Endothelial cell of umbilical vein (primary cell): ENCODE data around the gene BABAM2. TPM values are rescaled to one million over a fixed set of nuclear protein-coding genes. Genes with fewer than 3 reads are reported as not detected.
A peak's percentile ranks its signal among the peaks of the same experiment; 100 is the strongest.

Experiments
- BruUV-seq: library from RNA; stranded (reverse); fragments of 400-500 nt; replicated peaks from 2 replicates; lab custom pipeline; 2021; lab: Mats Ljungman, UMichigan
- CTCF ChIA-PET: fragments of 300-600, 350-600 bp; sonication (Branson Sonifier 250); formaldehyde crosslinking; loops from one replicate; lab custom pipeline; 2021; ENCODE audit warnings: antibody characterized with exemption, inconsistent platforms; lab: Charles Lee
- POLR2A ChIA-PET: fragments of 300-600, 350-600 bp; sonication (Branson Sonifier 250); formaldehyde crosslinking; loops from one replicate; lab custom pipeline; 2021; ENCODE audit warnings: antibody characterized with exemption, inconsistent platforms; lab: Charles Lee
- DNase-seq: peaks from one replicate; pipeline ENCODE4 v3.0.0-alpha.2; 2011; ENCODE audit warnings: low read depth, low spot score
- FAIRE-seq: peaks from 2 replicates; lab custom pipeline; 2011; peaks lifted over from hg19 to GRCh38; lab: Jason Lieb, UNC
- H2AFZ ChIP-seq: 2 replicates; pipeline ENCODE4 v1.6.0; 2012; ENCODE audit warnings: low read depth, low read length, control low read depth, inconsistent platforms
- H3K27ac ChIP-seq: 2 replicates; pipeline ENCODE4 v1.5.1; 2011; ENCODE audit warnings: low read depth, mild to moderate bottlenecking, control low read depth, low read length, moderate library complexity; ENCODE audit not compliant: insufficient read depth
- H3K27me3 ChIP-seq, 2 experiments: 2 replicates each; pipeline versions ENCODE4 v1.6.0 to v1.6.1; 2011; ENCODE audit warnings: low read length in 2 of 2, mixed read lengths in 1 of 2; ENCODE audit not compliant: control insufficient read depth in 2 of 2, insufficient read depth in 2 of 2
- H3K36me3 ChIP-seq, 2 experiments: 2 replicates in 1 of 2; 3 replicates in 1 of 2; pipeline ENCODE4 v1.5.1; 2011; ENCODE audit warnings: low read length in 2 of 2, mild to moderate bottlenecking in 1 of 2, moderate library complexity in 1 of 2; ENCODE audit not compliant: control insufficient read depth in 2 of 2, insufficient read depth in 2 of 2; ENCODE audit errors: extremely low read depth in 1 of 2
- H3K4me1 ChIP-seq: 3 replicates; pipeline ENCODE4 v1.5.1; 2011; ENCODE audit warnings: mild to moderate bottlenecking, low read length; ENCODE audit not compliant: control insufficient read depth, insufficient read depth; ENCODE audit errors: extremely low read depth
- H3K4me2 ChIP-seq: 2 replicates; pipeline ENCODE4 v1.6.1; 2011; ENCODE audit warnings: low read length, control low read depth, mixed read lengths; ENCODE audit not compliant: insufficient read depth
- H3K4me3 ChIP-seq, 3 experiments: fragments of 200-600 bp in 1 of 3; sonication (generic), shearing (Covaris generic) in 1 of 3; replicated peaks in 1 of 3; 2 replicates each; pipeline ENCODE4 v1.5.1; 2011 to 2016; ENCODE audit warnings: control low read depth in 3 of 3, low read length in 3 of 3, mild to moderate bottlenecking in 2 of 3, inconsistent platforms in 1 of 3, low read depth in 1 of 3, moderate library complexity in 1 of 3; ENCODE audit not compliant: insufficient read depth in 1 of 3
- H3K79me2 ChIP-seq: 2 replicates; pipeline ENCODE4 v1.6.0; 2012; ENCODE audit warnings: low read length, inconsistent platforms; ENCODE audit not compliant: control insufficient read depth, insufficient read depth
- H3K9ac ChIP-seq: replicated peaks from 2 replicates; pipeline ENCODE3; 2011; ENCODE audit warnings: low read length, control low read depth; ENCODE audit not compliant: insufficient read depth; ENCODE audit errors: extremely low read depth
- H3K9me1 ChIP-seq: replicated peaks from 3 replicates; pipeline ENCODE4 v1.6.0; 2011; ENCODE audit warnings: mild to moderate bottlenecking, low read length; ENCODE audit not compliant: control insufficient read depth, insufficient read depth; ENCODE audit errors: extremely low read depth
- H3K9me3 ChIP-seq: replicated peaks from 2 replicates; pipeline ENCODE4 v1.5.1; 2012; ENCODE audit warnings: low read length, inconsistent platforms; ENCODE audit not compliant: control insufficient read depth, insufficient read depth
- H4K20me1 ChIP-seq: replicated peaks from 2 replicates; pipeline ENCODE3; 2011; ENCODE audit warnings: mild to moderate bottlenecking, low read length; ENCODE audit not compliant: control insufficient read depth, insufficient read depth; ENCODE audit errors: extremely low read depth
- EZH2 ChIP-seq: IDR thresholded peaks from 2 replicates; pipeline ENCODE4 v1.6.1; 2012; ENCODE audit warnings: borderline replicate concordance, low read depth, mild to moderate bottlenecking, moderate library complexity, low read length, inconsistent platforms; ENCODE audit not compliant: severe bottlenecking
- GATA2 ChIP-seq: IDR thresholded peaks from 2 replicates; pipeline ENCODE4 v1.7.0; 2011; ENCODE audit warnings: low read depth, mild to moderate bottlenecking, moderate library complexity, mixed read lengths, low read length; ENCODE audit not compliant: insufficient read length, insufficient read depth
- MYC ChIP-seq: IDR thresholded peaks from one replicate; pipeline ENCODE4 v1.6.1; 2011; ENCODE audit warnings: mild to moderate bottlenecking, low read depth, low read length
- dilution Hi-C: fragments of 300-500 bp; cut with MboI; formaldehyde crosslinking; loops from one replicate; pipeline ENCODE4 v1.15.0; 2019; ENCODE audit warnings: low sequenced_read_pairs; ENCODE audit not compliant: extremely low pct_ligation_motif_present
- intact Hi-C: fragments of 100-400 bp; cut with micrococcal nuclease; formaldehyde crosslinking; loops from one replicate; pipeline ENCODE4 v1.10.0; 2022
- polyA plus RNA-seq, 4 experiments: library from polyadenylated mRNA; depleted of rRNA in 3 of 4; stranded (reverse) in 3 of 4; unstranded in 1 of 4; fragments of >200 nt; gene quantifications; 2 replicates each; pipeline versions ENCODE4 v1.2.1 to v1.2.3, GENCODE V29; 2011 to 2012; ENCODE audit warnings: missing spikeins in 1 of 4
- total RNA-seq: library from RNA; stranded (reverse); gene quantifications from 2 replicates; pipeline ENCODE4 v1.2.3, GENCODE V29; 2021
- TF ChIP-seq, protein P1 (sequence below), 2 donors: IDR thresholded peaks; 1 replicate in 1 of 2; 2 replicates in 1 of 2; pipeline ENCODE4 v1.5.1; 2011; ENCODE audit warnings: low read length in 2 of 2, mild to moderate bottlenecking in 2 of 2, moderate library complexity in 2 of 2, control low read depth in 1 of 2, inconsistent platforms in 1 of 2, low read depth in 1 of 2; ENCODE audit not compliant: insufficient read depth in 1 of 2; ENCODE audit errors: extremely low read depth in 1 of 2
- TF ChIP-seq, protein P2 (sequence below): IDR thresholded peaks from 2 replicates; pipeline ENCODE4 v1.6.1; 2011; ENCODE audit not compliant: insufficient read depth, insufficient read length

The BABAM2 gene
- total and polyA plus RNA-seq, 2 donors (not counting 3 experiments of a cell fraction or from before 2014, with no cell fraction given) = 19.9 to 27.6 TPM

DNA sequence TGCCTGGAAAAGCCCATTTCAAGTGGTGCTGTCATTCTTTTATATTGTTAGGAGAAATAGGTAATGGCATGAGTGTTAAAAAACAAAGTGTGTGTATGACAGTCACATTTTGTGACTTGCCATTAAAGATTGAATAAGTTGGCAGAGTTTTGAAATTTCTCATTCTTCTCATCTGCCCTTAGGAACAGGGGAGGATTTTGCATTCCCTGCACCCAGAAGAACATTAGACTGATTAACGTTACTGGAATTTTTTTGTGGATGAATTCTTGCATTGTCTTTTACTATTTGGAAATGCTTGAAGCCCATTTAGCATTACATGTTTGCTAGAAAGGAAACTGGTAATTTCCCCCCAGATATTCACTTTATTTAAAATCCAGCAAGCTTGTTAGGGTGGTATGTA, 162.2 kb downstream of the BABAM2 start:
- H2AFZ ChIP-seq = no peak overlapping the region
- CTCF ChIA-PET = interaction anchor here (0.8 kb wide), 1 partner anchor 50 kb away, joined by 4 read pairs; no protein-coding TSS in a partner anchor
- dilution Hi-C loops = no loop called here

DNA sequence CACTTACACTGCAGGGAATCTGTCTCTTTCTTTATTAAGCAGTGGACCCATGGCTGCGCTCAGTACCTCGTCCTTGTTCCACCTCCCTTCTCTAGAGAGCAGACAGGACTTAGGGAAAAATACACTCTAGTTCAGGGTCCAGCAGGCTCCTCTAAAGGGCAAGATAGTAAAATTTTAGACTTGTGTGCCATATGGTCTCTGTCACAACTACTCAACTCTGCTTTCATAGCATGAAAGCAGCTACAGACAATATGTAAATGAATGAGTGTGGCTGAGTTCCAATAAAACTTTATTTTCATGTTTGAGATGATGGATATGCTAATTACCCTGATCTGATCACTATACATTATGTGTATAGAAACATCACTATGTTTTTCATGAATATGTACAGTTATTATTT, 163.1 kb downstream of the BABAM2 start:
- dilution Hi-C loops = no loop called here
- no peak overlapping the region for H3K4me3 ChIP-seq
- peaks cover 22% of the 10 kb centered on the region for H3K4me1 ChIP-seq
- H3K79me2 ChIP-seq = no peaks in the 10 kb centered on the region
- CTCF ChIA-PET = no interaction called here
- no peaks in the 10 kb centered on the region for H4K20me1 ChIP-seq
- H3K4me2 ChIP-seq = peak overlapping the region; percentile 59
- no peaks in the 10 kb centered on the region for H3K9me3 ChIP-seq
- no peaks in the 10 kb centered on the region for H3K27me3 ChIP-seq
- POLR2A ChIA-PET = no interaction called here
- FAIRE-seq (no peak), DNase-seq (no peak)
- peak overlapping the region; percentile 42 for H3K27ac ChIP-seq
- H2AFZ ChIP-seq = peak overlapping the region; percentile 26
- TF ChIP-seq EZH2 = no peak
- TF ChIP-seq, protein P1, sequence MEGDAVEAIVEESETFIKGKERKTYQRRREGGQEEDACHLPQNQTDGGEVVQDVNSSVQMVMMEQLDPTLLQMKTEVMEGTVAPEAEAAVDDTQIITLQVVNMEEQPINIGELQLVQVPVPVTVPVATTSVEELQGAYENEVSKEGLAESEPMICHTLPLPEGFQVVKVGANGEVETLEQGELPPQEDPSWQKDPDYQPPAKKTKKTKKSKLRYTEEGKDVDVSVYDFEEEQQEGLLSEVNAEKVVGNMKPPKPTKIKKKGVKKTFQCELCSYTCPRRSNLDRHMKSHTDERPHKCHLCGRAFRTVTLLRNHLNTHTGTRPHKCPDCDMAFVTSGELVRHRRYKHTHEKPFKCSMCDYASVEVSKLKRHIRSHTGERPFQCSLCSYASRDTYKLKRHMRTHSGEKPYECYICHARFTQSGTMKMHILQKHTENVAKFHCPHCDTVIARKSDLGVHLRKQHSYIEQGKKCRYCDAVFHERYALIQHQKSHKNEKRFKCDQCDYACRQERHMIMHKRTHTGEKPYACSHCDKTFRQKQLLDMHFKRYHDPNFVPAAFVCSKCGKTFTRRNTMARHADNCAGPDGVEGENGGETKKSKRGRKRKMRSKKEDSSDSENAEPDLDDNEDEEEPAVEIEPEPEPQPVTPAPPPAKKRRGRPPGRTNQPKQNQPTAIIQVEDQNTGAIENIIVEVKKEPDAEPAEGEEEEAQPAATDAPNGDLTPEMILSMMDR (IDR thresholded peaks at IDR 0.05; ENCODE audit: extremely low read depth in 1 of 2, insufficient read depth in 1 of 2, low read depth in 1 of 2, low read length in 2 of 2) = no peak
- TF ChIP-seq, protein P2, sequence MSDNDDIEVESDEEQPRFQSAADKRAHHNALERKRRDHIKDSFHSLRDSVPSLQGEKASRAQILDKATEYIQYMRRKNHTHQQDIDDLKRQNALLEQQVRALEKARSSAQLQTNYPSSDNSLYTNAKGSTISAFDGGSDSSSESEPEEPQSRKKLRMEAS = no peak
- no peaks in the 10 kb centered on the region for H3K9me1 ChIP-seq
- intact Hi-C loops = loop anchor here (2.0 to 10.0 kb wide), 3 partner anchors 27 to 159 kb away; partner anchors contain the start of genes BABAM2 and RBKS
- H3K36me3 ChIP-seq = no peaks in the 10 kb centered on the region
- no TSS peak for BruUV-seq
- peak overlapping the region; percentile 53 for H3K9ac ChIP-seq

More for the DNA sequence above, 162.2 kb downstream of the BABAM2 start:
- Histone ChIP-seq H3K4me2 (peak overlapping the region; percentile 59), H4K20me1 (no peaks in the 10 kb centered on the region), H3K4me3 (no peak overlapping the region), H3K4me1 (peaks cover 32% of the 10 kb centered on the region), H3K9me3 (no peaks in the 10 kb centered on the region), H3K27me3 (no peaks in the 10 kb centered on the region), H3K27ac (peak overlapping the region; percentile 42), H3K36me3 (no peaks in the 10 kb centered on the region), H3K79me2 (no peaks in the 10 kb centered on the region), H3K9me1 (no peaks in the 10 kb centered on the region), H3K9ac (peak overlapping the region; percentile 53)
- DNase-seq (peak; percentile 51), FAIRE-seq (no peak)
- POLR2A ChIA-PET = no interaction called here
- intact Hi-C loops = loop anchor here (1.0 to 10.0 kb wide), 4 partner anchors 28 to 158 kb away; partner anchors contain the start of genes BABAM2 and RBKS
- BruUV-seq = no TSS peak
- no peak for TF ChIP-seq MYC
- TF ChIP-seq GATA2 = no peak
- TF ChIP-seq EZH2 = no peak
- TF ChIP-seq, protein P1 (IDR thresholded peaks at IDR 0.05; ENCODE audit: extremely low read depth in 1 of 2, insufficient read depth in 1 of 2, low read depth in 1 of 2, low read length in 2 of 2) = no peak
